ENCODE measurements around the gene ACKR3.

ACKR3 gene

GRCh38 chr2:236548179-236548921 lies 21.3 kb upstream of the ACKR3 start:
- DNase-seq (ENCODE audit: low read depth in 2 of 3, low spot score in 2 of 3), result no peak

GRCh38 chr2:236549165-236549564 lies 20.5 kb upstream of the ACKR3 start:
- no peak for DNase-seq (ENCODE audit: low read depth in 2 of 3, low spot score in 2 of 3)

GRCh38 chr2:236550290-236550689 lies 19.3 kb upstream of the ACKR3 start:
- DNase-seq (ENCODE audit: low read depth in 2 of 3, low spot score in 2 of 3), result no peak

GRCh38 chr2:236550701-236551465 lies 18.7 kb upstream of the ACKR3 start:
- DNase-seq (ENCODE audit: low read depth in 2 of 3, low spot score in 2 of 3), result no peak

GRCh38 chr2:236551471-236552211 lies 18.0 kb upstream of the ACKR3 start:
- DNase-seq (ENCODE audit: low read depth in 2 of 3, low spot score in 2 of 3), result no peak

- no peak for DNase-seq (ENCODE audit: low read depth in 2 of 3, low spot score in 2 of 3)
Measured at GRCh38 chr2:236552212-236552542, 17.4 kb upstream of the ACKR3 start.

GRCh38 chr2:236552581-236553363 lies 16.9 kb upstream of the ACKR3 start:
- no peak for DNase-seq (ENCODE audit: low read depth in 2 of 3, low spot score in 2 of 3)

GRCh38 chr2:236553522-236553921 lies 16.1 kb upstream of the ACKR3 start:
- no peak for DNase-seq (ENCODE audit: low read depth in 2 of 3, low spot score in 2 of 3)

GRCh38 chr2:236554629-236555282 lies 14.9 kb upstream of the ACKR3 start:
- no peak for DNase-seq (ENCODE audit: low read depth in 2 of 3, low spot score in 2 of 3)

GRCh38 chr2:236555481-236555880 lies 14.1 kb upstream of the ACKR3 start:
- no peak for DNase-seq (ENCODE audit: low read depth in 2 of 3, low spot score in 2 of 3)

- DNase-seq (ENCODE audit: low read depth in 2 of 3, low spot score in 2 of 3), result no peak
Measured at GRCh38 chr2:236557306-236558030, 12.2 kb upstream of the ACKR3 start.

- no peak for DNase-seq (ENCODE audit: low read depth in 2 of 3, low spot score in 2 of 3)
Measured at GRCh38 chr2:236558036-236558435, 11.6 kb upstream of the ACKR3 start.

- DNase-seq (ENCODE audit: low read depth in 2 of 3, low spot score in 2 of 3), result no peak
Measured at GRCh38 chr2:236558993-236559978, 10.3 kb upstream of the ACKR3 start.

- DNase-seq (ENCODE audit: low read depth in 2 of 3, low spot score in 2 of 3), result no peak
Measured at GRCh38 chr2:236561874-236562273, 7.8 kb upstream of the ACKR3 start.

- no peak for DNase-seq (ENCODE audit: low read depth in 2 of 3, low spot score in 2 of 3)
Measured at GRCh38 chr2:236562434-236562833, 7.2 kb upstream of the ACKR3 start.

GRCh38 chr2:236563953-236564352 lies 5.7 kb upstream of the ACKR3 start:
- DNase-seq (ENCODE audit: low read depth in 2 of 3, low spot score in 2 of 3), result no peak

GRCh38 chr2:236565212-236565611 lies 4.4 kb upstream of the ACKR3 start:
- DNase-seq (ENCODE audit: low read depth in 2 of 3, low spot score in 2 of 3), result no peak

- no peak for DNase-seq (ENCODE audit: low read depth in 2 of 3, low spot score in 2 of 3)
Measured at GRCh38 chr2:236565879-236566402, 3.7 kb upstream of the ACKR3 start.

- DNase-seq (ENCODE audit: low read depth in 2 of 3, low spot score in 2 of 3), result no peak
Measured at GRCh38 chr2:236566596-236566995, 3.0 kb upstream of the ACKR3 start.
